Spleen (tissue), 7 donors: ENCODE data around the gene SSU72.
A peak's percentile ranks its signal among the peaks of the same experiment; 100 is the strongest.

ENCODE experiments used
- POLR2A ChIP-seq, 3 donors: fragments of 450-650 bp; IDR thresholded peaks; one replicate each; pipeline ENCODE4 v1.5.1; 2017; ENCODE audit warnings: antibody characterized with exemption in 3 of 3, mild to moderate bottlenecking in 1 of 3
- POLR2AphosphoS5 ChIP-seq, 3 donors: sonication (generic); formaldehyde crosslinking; IDR thresholded peaks; one replicate each; pipeline ENCODE4 v1.5.1; 2017; ENCODE audit warnings: antibody characterized with exemption in 3 of 3
- TF ChIP-seq, protein P1 (sequence below), 11 experiments: fragments of 200-600 bp in 7 of 11; fragments of 450-650 bp in 4 of 11; sonication (generic) in 4 of 11; IDR thresholded peaks in 8 of 11; conservative IDR thresholded peaks in 3 of 11; 1 replicate in 7 of 11; 2 replicates in 4 of 11; pipeline versions ENCODE4 v1.4.0 to v1.8.0; 2016 to 2021; ENCODE audit warnings: antibody characterized with exemption in 11 of 11, inconsistent platforms in 4 of 11, mild to moderate bottlenecking in 1 of 11
- donor health status: DM: no; HTN: no; CAD: no; lungs with moderate emphysema.
- donor health status: DM: no; HTN: no; CAD: no.
- donor health status: DM: no; HTN: no; CAD: no.

DNA sequence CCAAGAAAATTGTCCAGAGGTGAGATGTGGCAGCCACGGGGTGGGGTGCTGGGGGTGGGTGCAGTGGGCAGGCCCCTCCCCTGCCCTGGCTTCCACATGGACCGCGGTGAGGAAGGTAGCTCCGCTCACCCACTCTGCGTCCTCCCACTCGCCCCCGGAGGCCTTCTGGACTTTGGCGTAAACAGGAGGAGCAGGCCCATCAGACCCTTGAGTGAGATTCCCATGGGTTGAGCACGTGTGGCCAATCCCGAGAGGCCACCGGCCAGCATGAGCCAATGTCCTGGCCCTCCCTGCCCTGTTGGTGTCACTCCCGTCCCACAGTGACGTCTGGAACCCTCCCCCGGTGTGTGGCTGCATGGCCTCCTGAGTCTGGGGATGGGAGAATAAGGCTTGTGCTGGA, 26.1 kb downstream of the SSU72 start:
- TF ChIP-seq POLR2AphosphoS5 (IDR thresholded peaks at IDR 0.05) (peak in 2 of 3 donors; percentile 41 to 54), POLR2A (IDR thresholded peaks at IDR 0.05) (no peak)
- TF ChIP-seq, protein P1, sequence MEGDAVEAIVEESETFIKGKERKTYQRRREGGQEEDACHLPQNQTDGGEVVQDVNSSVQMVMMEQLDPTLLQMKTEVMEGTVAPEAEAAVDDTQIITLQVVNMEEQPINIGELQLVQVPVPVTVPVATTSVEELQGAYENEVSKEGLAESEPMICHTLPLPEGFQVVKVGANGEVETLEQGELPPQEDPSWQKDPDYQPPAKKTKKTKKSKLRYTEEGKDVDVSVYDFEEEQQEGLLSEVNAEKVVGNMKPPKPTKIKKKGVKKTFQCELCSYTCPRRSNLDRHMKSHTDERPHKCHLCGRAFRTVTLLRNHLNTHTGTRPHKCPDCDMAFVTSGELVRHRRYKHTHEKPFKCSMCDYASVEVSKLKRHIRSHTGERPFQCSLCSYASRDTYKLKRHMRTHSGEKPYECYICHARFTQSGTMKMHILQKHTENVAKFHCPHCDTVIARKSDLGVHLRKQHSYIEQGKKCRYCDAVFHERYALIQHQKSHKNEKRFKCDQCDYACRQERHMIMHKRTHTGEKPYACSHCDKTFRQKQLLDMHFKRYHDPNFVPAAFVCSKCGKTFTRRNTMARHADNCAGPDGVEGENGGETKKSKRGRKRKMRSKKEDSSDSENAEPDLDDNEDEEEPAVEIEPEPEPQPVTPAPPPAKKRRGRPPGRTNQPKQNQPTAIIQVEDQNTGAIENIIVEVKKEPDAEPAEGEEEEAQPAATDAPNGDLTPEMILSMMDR (IDR thresholded peaks at IDR 0.05 in 8 of 11, conservative IDR thresholded peaks at IDR 0.05 in 3 of 11): no peak
